GM19467 (cell line): Measurements from ENCODE around the gene IFRD2.
"Not testable (repeated sequence)": the region's sequence is repeated elsewhere in the genome, so short reads cannot be mapped to it uniquely, and the experiment has no call there.

Experiments used
- ATAC-seq: cut with Tn5 transposase; IDR thresholded peaks from one replicate; pipeline ENCODE4 v1.9.1; 2021; ENCODE audit warnings: mild to moderate bottlenecking, moderate library complexity; ENCODE audit not compliant: unreplicated experiment

The IFRD2 gene

DNA sequence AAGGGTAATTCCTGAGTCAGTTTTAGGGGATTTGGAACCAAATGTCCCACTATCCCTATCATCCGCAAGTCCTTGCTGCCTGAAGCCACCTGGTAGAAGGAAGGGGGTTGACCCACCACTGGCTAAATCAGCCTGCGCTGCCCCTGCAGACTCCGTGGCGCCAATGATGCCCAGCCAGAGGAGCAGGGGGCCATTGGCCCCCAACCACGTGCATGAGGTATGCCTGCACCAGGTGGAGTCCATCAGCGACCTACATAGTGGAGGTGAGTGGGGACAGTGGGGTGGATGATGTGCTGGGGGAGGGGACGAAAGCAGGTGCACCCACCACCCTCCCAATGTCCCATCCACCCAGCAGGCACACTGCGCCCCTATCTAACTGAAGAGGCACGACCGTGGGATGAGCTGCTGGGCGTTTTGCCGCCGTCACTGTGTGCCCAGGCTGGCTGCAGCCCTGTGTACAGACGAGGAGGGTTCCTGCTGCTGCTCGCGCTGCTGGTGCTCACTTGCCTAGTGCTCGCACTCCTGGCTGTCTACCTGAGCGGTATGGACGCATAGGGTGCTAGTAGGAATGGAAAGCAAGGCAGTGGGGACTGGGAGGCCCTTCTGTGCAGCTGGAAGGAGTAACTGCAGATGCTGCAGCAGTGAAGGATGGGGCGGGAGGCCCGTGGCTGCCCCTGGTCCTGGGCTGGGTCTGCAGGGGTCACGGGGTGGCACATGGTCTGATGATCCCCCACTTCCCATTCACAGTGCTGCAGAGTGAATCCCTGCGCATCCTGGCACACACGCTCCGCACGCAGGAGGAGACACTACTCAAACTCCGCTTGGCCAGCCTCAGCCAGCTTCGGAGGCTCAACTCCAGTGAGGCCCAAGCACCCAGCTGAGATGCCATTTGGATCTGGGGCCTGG is 5.7 kb downstream of the IFRD2 start:
- no peak for ATAC-seq

DNA sequence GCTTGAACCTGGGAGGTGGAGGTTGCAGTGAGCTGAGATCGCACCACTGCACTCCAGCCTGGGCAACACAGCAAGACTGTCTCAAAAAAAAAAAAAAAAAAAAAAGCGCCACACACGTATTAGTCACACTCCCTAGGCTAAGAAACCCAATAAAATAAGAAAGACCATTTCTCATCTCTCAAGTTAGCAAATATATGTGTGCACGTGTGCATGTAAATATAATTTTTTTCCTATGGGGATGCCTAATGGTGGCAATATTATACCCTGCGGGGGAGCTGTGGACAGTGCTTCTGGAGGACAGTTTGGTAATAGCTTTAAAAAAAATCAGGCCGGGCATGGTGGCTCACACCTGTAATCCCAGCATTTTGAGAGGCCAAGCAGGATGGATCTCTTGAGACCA is 8.1 kb downstream of the IFRD2 start:
- ATAC-seq: not testable (repeated sequence)

- ATAC-seq: no peak
Measured at GRCh38 chr3:50279255-50280016, 12.8 kb downstream of the IFRD2 start.

DNA sequence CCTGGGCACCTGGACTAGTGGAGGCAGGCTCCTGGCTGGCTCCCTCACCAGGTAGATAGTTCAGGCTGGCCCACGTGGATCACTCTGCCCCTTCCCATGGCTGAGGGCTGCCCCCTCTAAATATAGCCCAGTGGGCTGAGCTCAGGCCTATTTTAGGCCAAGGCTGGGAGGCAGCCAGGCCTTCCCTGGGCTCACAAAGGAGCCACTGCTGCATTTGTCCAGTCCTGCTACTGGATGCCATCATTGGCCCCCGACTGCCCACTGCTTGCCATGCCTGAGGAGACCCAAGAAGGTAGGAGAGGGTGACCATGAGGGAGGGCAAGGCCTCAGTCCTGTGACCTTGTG is 13.4 kb downstream of the IFRD2 start, which contains the start of gene LSMEM2:
LSMEM2 (plus strand) TSS at position 208 of the 345 bp plus-strand sequence; CDS start at position 235, 27 bp downstream.
- ATAC-seq: no peak

DNA sequence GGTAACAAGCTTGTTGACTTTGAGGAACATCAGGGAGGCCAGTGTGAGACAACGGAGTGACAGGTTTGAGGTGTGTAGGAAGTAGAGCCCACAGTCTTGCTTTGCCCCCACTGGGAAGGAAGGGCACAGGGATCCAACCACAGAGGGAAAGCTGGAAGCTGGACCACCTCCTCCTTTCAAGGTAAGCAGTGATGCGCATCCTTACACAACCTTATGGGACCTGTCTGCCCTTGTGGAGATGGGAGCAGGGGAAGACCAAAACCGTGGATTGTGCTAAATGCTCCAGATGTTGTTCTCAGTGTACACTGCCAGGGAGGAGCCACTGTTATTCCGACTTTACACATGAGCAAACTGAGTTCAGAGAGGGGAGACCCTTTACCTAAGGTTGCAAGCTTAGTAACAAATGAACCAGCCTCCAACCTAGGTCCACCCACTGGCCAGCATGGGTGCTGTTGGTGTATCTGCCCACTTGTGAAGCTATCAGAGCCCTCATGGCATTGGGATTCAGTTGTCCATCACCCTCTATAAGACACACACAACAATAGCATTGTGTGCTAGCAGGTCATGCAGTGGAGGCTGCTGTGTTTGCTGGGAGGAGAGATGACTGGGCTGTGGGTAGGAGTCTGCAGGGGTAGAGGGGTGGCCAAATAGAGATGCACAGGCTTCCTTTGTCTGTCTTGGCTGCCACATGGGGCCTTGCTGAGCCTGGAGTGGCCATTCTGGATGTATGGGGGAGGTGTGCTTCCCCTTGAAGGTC is 13.9 kb downstream of the IFRD2 start:
- no peak for ATAC-seq

- ATAC-seq: no peak
Measured at GRCh38 chr3:50276762-50277101, 15.5 kb downstream of the IFRD2 start.

DNA sequence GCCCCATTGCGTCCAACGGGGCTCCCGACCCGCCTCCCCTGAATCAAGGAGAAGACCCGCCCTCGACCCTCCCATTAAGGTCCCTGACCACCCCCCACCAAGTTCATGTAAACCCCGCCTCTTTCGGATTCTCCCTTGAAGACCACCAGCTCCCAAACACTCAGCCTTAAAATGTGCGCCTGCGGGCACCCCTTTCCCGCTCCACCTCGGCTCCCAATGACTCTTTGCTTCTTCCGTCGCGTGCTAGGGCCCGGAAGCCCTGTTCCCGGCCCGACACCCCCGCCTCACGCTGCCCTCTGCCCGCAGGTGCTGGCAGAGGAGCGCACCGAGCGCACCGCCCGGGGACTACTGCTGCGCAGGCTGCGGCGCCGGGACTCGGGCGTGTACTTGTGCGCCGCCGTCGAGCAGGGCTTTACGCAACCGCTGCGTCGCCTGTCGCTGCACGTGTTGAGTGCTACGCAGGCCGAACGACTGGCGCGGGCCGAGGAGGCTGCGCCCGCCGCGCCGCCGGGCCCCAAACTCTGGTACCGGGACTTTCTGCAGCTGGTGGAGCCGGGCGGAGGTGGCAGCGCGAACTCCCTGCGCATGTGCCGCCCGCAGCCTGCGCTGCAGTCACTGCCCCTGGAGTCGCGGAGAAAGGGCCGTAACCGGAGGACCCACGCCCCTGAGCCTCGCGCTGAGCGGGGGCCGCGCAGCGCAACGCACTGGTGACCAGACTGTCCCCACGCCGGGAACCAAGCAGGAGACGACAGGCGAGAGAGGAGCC is 16.1 kb downstream of the IFRD2 start:
- no peak for ATAC-seq

GRCh38 chr3:50275141-50275995 is 16.9 kb downstream of the IFRD2 start:
- no peak for ATAC-seq

- no peak for ATAC-seq
Measured at GRCh38 chr3:50274371-50275104, 17.7 kb downstream of the IFRD2 start.

GRCh38 chr3:50273689-50274065 is 18.6 kb downstream of the IFRD2 start:
- ATAC-seq: no peak

DNA sequence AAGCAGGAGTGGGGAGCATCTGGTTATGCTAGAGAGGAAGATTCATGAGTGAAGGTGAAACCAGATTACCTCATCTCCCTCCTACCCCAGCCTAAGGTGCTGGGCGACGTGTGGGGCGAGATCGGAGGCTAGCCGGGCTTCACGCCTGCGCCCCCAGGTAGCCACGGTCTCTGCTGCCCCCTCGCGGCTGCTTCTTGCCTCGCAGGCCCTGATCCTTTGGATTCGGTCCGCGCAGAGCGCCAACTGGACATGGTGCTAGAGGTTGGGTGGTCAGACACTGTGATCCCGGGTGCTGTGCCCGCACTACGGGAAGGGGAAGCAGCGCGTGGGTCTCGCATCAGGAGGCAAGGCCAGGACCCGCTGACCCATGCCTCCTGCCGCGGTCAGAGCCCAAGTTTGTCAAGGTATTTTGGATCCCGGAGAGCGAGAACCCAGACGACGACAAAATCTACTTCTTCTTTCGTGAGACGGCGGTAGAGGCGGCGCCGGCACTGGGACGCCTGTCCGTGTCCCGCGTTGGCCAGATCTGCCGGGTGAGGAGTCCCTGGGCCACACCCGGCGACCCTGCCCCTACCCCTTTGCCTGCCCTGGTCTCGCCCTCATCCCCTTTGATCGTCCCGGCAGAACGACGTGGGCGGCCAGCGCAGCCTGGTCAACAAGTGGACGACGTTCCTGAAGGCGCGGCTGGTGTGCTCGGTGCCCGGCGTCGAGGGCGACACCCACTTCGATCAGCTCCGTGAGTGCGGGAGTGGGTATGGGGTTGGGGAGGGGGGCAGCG is 19.1 kb downstream of the IFRD2 start:
- peak; percentile 66 for ATAC-seq

DNA sequence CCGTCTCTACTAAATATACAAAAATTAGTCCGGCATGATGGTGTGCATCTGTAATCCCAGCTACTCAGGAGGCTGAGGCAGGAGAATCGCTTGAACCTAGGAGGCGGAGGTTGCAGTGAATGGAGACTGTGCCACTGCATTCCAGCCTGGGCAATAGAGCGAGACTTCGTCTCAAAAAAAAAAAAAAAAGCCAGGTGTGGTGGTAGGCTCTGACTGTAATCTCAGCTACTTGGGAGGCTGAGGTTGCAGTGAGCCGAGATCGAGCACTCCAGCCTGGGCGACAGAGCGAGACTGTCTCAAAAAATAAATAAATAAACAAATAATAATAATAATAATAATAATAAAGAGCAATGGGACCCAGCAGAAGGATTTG is 19.7 kb downstream of the IFRD2 start:
- ATAC-seq: not testable (repeated sequence)

- no peak for ATAC-seq
Measured at GRCh38 chr3:50271314-50271936, 20.8 kb downstream of the IFRD2 start.

- no peak for ATAC-seq
Measured at GRCh38 chr3:50270422-50271224, 21.6 kb downstream of the IFRD2 start.

- ATAC-seq: no peak
Measured at GRCh38 chr3:50269977-50270413, 22.2 kb downstream of the IFRD2 start.

- ATAC-seq: no peak
Measured at GRCh38 chr3:50269460-50269859, 22.8 kb downstream of the IFRD2 start.
